ENCODE results near the gene CAMKK1. TPM values are rescaled to one million over a fixed set of nuclear protein-coding genes. Genes with fewer than 3 reads are reported as not detected.

The CAMKK1 gene
- total RNA-seq, 2 donors from 2014 or later = 3.8 to 6.3 TPM

- 95 to 100% methylated on average over 3 to 9 of the region's 9 CpGs for WGBS, 2 experiments (ENCODE audit: insufficient coverage in 1 of 2, insufficient read length in 1 of 2)
- H3K9me3 Mint-ChIP-seq = no peaks in the 10 kb centered on the region
- no peak overlapping the region for H3K4me3 Mint-ChIP-seq
- H3K27me3 Mint-ChIP-seq (ENCODE audit: insufficient read depth) = peaks cover 14% of the 10 kb centered on the region
- H3K36me3 Mint-ChIP-seq (ENCODE audit: low read depth) = peaks cover 18% of the 10 kb centered on the region
- Histone ChIP-seq H3K27me3 (ENCODE audit: control insufficient read depth, insufficient read depth, low read length, poor library complexity, severe bottlenecking) (no peaks in the 10 kb centered on the region), H3K4me3 (ENCODE audit: low read length) (no peak overlapping the region), H3K4me1 (ENCODE audit: control insufficient read depth, insufficient read depth, low read length) (peaks cover 5% of the 10 kb centered on the region), H3K9me3 (ENCODE audit: control insufficient read depth, low read length) (no peaks in the 10 kb centered on the region), H3K9ac (ENCODE audit: extremely low read depth, low read length, poor library complexity, severe bottlenecking) (no peak overlapping the region), H3K36me3 (ENCODE audit: control insufficient read depth, insufficient read depth, low read length) (peaks cover 18% of the 10 kb centered on the region), H3K27ac (ENCODE audit: low read depth, low read length) (no peak overlapping the region)
- TF ChIP-seq CTCF (conservative IDR thresholded peaks at IDR 0.05) = no peak
- H3K27ac Mint-ChIP-seq = no peak overlapping the region
- DNase-seq = no peak
- H3K4me1 Mint-ChIP-seq = peaks cover 10% of the 10 kb centered on the region
Observed at GRCh38 chr17:3847165-3847670, 45.6 kb downstream of the CAMKK1 start.

GRCh38 chr17:3846437-3847164, 46.3 kb downstream of the CAMKK1 start:
- peaks cover 18% of the 10 kb centered on the region for H3K36me3 Mint-ChIP-seq (ENCODE audit: low read depth)
- peak overlapping the region; percentile 98 for H3K4me3 Mint-ChIP-seq
- H3K27ac ChIP-seq (ENCODE audit: low read depth, low read length) = no peak overlapping the region
- no peaks in the 10 kb centered on the region for H3K9me3 Mint-ChIP-seq
- no peak overlapping the region for H3K27ac Mint-ChIP-seq
- no peaks in the 10 kb centered on the region for H3K27me3 ChIP-seq (ENCODE audit: control insufficient read depth, insufficient read depth, low read length, poor library complexity, severe bottlenecking)
- peaks cover 19% of the 10 kb centered on the region for H3K36me3 ChIP-seq (ENCODE audit: control insufficient read depth, insufficient read depth, low read length)
- H3K4me3 ChIP-seq (ENCODE audit: low read length) = peak overlapping the region; percentile 94
- 56 to 71% methylated on average over 4 to 17 of the region's 17 CpGs for WGBS, 2 experiments (ENCODE audit: insufficient coverage in 1 of 2, insufficient read length in 1 of 2)
- peaks cover 10% of the 10 kb centered on the region for H3K4me1 Mint-ChIP-seq
- H3K9me3 ChIP-seq (ENCODE audit: control insufficient read depth, low read length) = no peaks in the 10 kb centered on the region
- no peak overlapping the region for H3K9ac ChIP-seq (ENCODE audit: extremely low read depth, low read length, poor library complexity, severe bottlenecking)
- H3K4me1 ChIP-seq (ENCODE audit: control insufficient read depth, insufficient read depth, low read length) = peaks cover 5% of the 10 kb centered on the region
- H3K27me3 Mint-ChIP-seq (ENCODE audit: insufficient read depth) = peaks cover 12% of the 10 kb centered on the region
- no peak for TF ChIP-seq CTCF (conservative IDR thresholded peaks at IDR 0.05)
- no peak for DNase-seq

GRCh38 chr17:3845621-3846436, 47.0 kb downstream of the CAMKK1 start, which contains the start of gene NCBP3:
Gene NCBP3 (minus strand): TSS chr17:3846246. CDS start chr17:3846223, 23 bp downstream.
- Histone ChIP-seq H3K4me1 (ENCODE audit: control insufficient read depth, insufficient read depth, low read length) (peaks cover 5% of the 10 kb centered on the region), H3K4me3 (ENCODE audit: low read length) (peak within 1 kb of the TSS; percentile 94), H3K9ac (ENCODE audit: extremely low read depth, low read length, poor library complexity, severe bottlenecking) (peak within 1 kb of the TSS; percentile 90), H3K27ac (ENCODE audit: low read depth, low read length) (peak within 1 kb of the TSS; percentile 92), H3K36me3 (ENCODE audit: control insufficient read depth, insufficient read depth, low read length) (peaks cover 26% of the 10 kb centered on the region), H3K27me3 (ENCODE audit: control insufficient read depth, insufficient read depth, low read length, poor library complexity, severe bottlenecking) (no peaks in the 10 kb centered on the region), H3K9me3 (ENCODE audit: control insufficient read depth, low read length) (no peaks in the 10 kb centered on the region)
- 0% methylated on average over 7 to 76 of the region's 76 CpGs for WGBS, 2 experiments (ENCODE audit: insufficient coverage in 1 of 2, insufficient read length in 1 of 2)
- peak; percentile 97 for TF ChIP-seq CTCF (conservative IDR thresholded peaks at IDR 0.05)
- H3K9me3 Mint-ChIP-seq = no peaks in the 10 kb centered on the region
- peaks cover 8% of the 10 kb centered on the region for H3K27me3 Mint-ChIP-seq (ENCODE audit: insufficient read depth)
- DNase-seq = peak; percentile 98
- H3K4me3 Mint-ChIP-seq = peak within 1 kb of the TSS; percentile 98
- peak within 1 kb of the TSS; percentile 97 for H3K27ac Mint-ChIP-seq
- peaks cover 24% of the 10 kb centered on the region for H3K36me3 Mint-ChIP-seq (ENCODE audit: low read depth)
- peaks cover 10% of the 10 kb centered on the region for H3K4me1 Mint-ChIP-seq
